Sigmoid colon (tissue), 4 donors: ENCODE results near the gene CACNG7.

Source experiments
- EP300 ChIP-seq, 4 donors: sonication (generic); formaldehyde crosslinking; IDR thresholded peaks; one replicate each; pipeline ENCODE4 v1.6.1; 2017; ENCODE audit warnings: antibody characterized with exemption in 4 of 4
- POLR2A ChIP-seq, 2 donors: fragments of 450-650 bp; IDR thresholded peaks; one replicate each; pipeline ENCODE4 v1.6.1; 2016; ENCODE audit warnings: antibody characterized with exemption in 2 of 2, mild to moderate bottlenecking in 2 of 2, moderate library complexity in 2 of 2

- TF ChIP-seq POLR2A (IDR thresholded peaks at IDR 0.05) (no peak), EP300 (IDR thresholded peaks at IDR 0.05) (no peak)
These were observed 33.3 kb upstream of the CACNG7 start for GRCh38 chr19:53875602-53876325.
